Caco-2 (cell line): ENCODE measurements around the gene TEC. TPM values are rescaled to one million over a fixed set of nuclear protein-coding genes. Genes with fewer than 3 reads are reported as not detected.
"Not testable (repeated sequence)": the region's sequence is repeated elsewhere in the genome, so short reads cannot be mapped to it uniquely, and the experiment has no call there.

ENCODE experiments used
- BruUV-seq: library from RNA; stranded (reverse); fragments of 400-500 nt; replicated peaks from 2 replicates; lab custom pipeline; 2021; lab: Mats Ljungman, UMichigan
- CTCF ChIA-PET: fragments of 300-600 bp; sonication (Branson Sonifier 250); formaldehyde crosslinking; loops from one replicate; lab custom pipeline; 2022; ENCODE audit warnings: antibody characterized with exemption; lab: Charles Lee
- POLR2A ChIA-PET: fragments of 300-600 bp; sonication (Branson Sonifier 250); formaldehyde crosslinking; loops from one replicate; lab custom pipeline; 2022; ENCODE audit warnings: antibody characterized with exemption; lab: Charles Lee
- DNase-seq, 2 experiments: peaks; one replicate each; pipeline versions ENCODE4 v3.0.0 to v3.0.0-alpha.2; 2020 to 2022
- H3K27me3 ChIP-seq: replicated peaks from 2 replicates; pipeline ENCODE4 v1.6.0; 2011; ENCODE audit warnings: low read length; ENCODE audit not compliant: control insufficient read depth, insufficient read depth
- H3K36me3 ChIP-seq: 2 replicates; pipeline ENCODE4 v1.5.1; 2011; ENCODE audit warnings: low read length; ENCODE audit not compliant: control insufficient read depth, insufficient read depth
- H3K4me1 ChIP-seq: fragments of 250-450 bp; sonication (Bioruptor Pico); 2 replicates; pipeline ENCODE4 v1.5.1; 2020; ENCODE audit warnings: mild to moderate bottlenecking
- H3K4me3 ChIP-seq: 2 replicates; pipeline ENCODE4 v1.5.1; 2011; ENCODE audit warnings: low read depth, mild to moderate bottlenecking, control low read depth, low read length
- H3K9me3 ChIP-seq: fragments of 250-450 bp; sonication (Bioruptor Pico); 2 replicates; pipeline ENCODE4 v1.5.1; 2020; ENCODE audit warnings: mild to moderate bottlenecking, moderate library complexity
- H3K27ac Mint-ChIP-seq: one replicate; pipeline ENCODE4 v1.8.0; 2022; ENCODE audit warnings: mixed read lengths; ENCODE audit not compliant: unreplicated experiment
- H3K27me3 Mint-ChIP-seq: one replicate; pipeline ENCODE4 v1.8.0; 2022; ENCODE audit warnings: mixed read lengths; ENCODE audit not compliant: insufficient read depth, unreplicated experiment
- H3K36me3 Mint-ChIP-seq: one replicate; pipeline ENCODE4 v1.8.0; 2022; ENCODE audit warnings: mild to moderate bottlenecking, mixed read lengths; ENCODE audit not compliant: insufficient read depth, unreplicated experiment
- H3K4me1 Mint-ChIP-seq: one replicate; pipeline ENCODE4 v1.8.0; 2022; ENCODE audit warnings: low read depth, mixed read lengths; ENCODE audit not compliant: unreplicated experiment
- H3K4me3 Mint-ChIP-seq: one replicate; pipeline ENCODE4 v1.8.0; 2022; ENCODE audit warnings: mild to moderate bottlenecking, moderate library complexity, mixed read lengths; ENCODE audit not compliant: unreplicated experiment
- H3K9me3 Mint-ChIP-seq: one replicate; pipeline ENCODE4 v1.8.0; 2022; ENCODE audit warnings: mixed read lengths; ENCODE audit not compliant: unreplicated experiment
- CTCF ChIP-seq, 2 experiments: fragments of 200-600 bp in 1 of 2; IDR thresholded peaks; 1 replicate in 1 of 2; 2 replicates in 1 of 2; pipeline versions ENCODE4 v1.5.1 to v1.8.0; 2011 to 2022; ENCODE audit warnings: antibody characterized with exemption in 1 of 2, control low read depth in 1 of 2, inconsistent platforms in 1 of 2, low read depth in 1 of 2, low read length in 1 of 2, mild to moderate bottlenecking in 1 of 2, moderate library complexity in 1 of 2; ENCODE audit not compliant: insufficient read depth in 1 of 2, severe bottlenecking in 1 of 2, unreplicated experiment in 1 of 2
- intact Hi-C: fragments of 100-400 bp; cut with micrococcal nuclease; formaldehyde crosslinking; loops from one replicate; pipeline ENCODE4 v1.10.0; 2022; ENCODE audit not compliant: unreplicated experiment
- total RNA-seq: library from RNA; stranded (reverse); gene quantifications from 2 replicates; pipeline ENCODE4 v1.2.3, GENCODE V29; 2022

TEC gene
- total RNA-seq, 1 experiment from 2014 or later = 2.0 TPM

GRCh38 chr4:48222491-48222890 lies 47.1 kb downstream of the TEC start:
- intact Hi-C loops = no loop called here
- H3K4me3 ChIP-seq = no peak overlapping the region
- no peaks in the 10 kb centered on the region for H3K36me3 ChIP-seq

GRCh38 chr4:48219430-48219829 lies 50.2 kb downstream of the TEC start:
- H3K4me1 Mint-ChIP-seq, H3K4me1 ChIP-seq, H3K36me3 ChIP-seq, H3K27me3 Mint-ChIP-seq, H3K9me3 Mint-ChIP-seq, POLR2A ChIA-PET, H3K9me3 ChIP-seq, DNase-seq, H3K4me3 Mint-ChIP-seq, H3K27me3 ChIP-seq, H3K27ac Mint-ChIP-seq, intact Hi-C loops, BruUV-seq, CTCF ChIA-PET, H3K36me3 Mint-ChIP-seq, H3K4me3 ChIP-seq: not testable (repeated sequence)

More at GRCh38 chr4:48222491-48222890, 47.1 kb downstream of the TEC start:
- no peak for TF ChIP-seq CTCF (IDR thresholded peaks at IDR 0.05; ENCODE audit: insufficient read depth in 1 of 2, low read depth in 1 of 2, low read length in 1 of 2, severe bottlenecking in 1 of 2, unreplicated experiment in 1 of 2)
- DNase-seq = no peak
- no peaks in the 10 kb centered on the region for H3K27me3 Mint-ChIP-seq
- ChIA-PET CTCF (no interaction called here), POLR2A (no interaction called here)
- H3K4me3 Mint-ChIP-seq = no peak overlapping the region
- Histone ChIP-seq H3K4me1 (no peaks in the 10 kb centered on the region), H3K9me3 (no peaks in the 10 kb centered on the region), H3K27me3 (no peaks in the 10 kb centered on the region)
- H3K9me3 Mint-ChIP-seq = no peaks in the 10 kb centered on the region
- BruUV-seq = no TSS peak
- H3K4me1 Mint-ChIP-seq = no peaks in the 10 kb centered on the region
- no peak overlapping the region for H3K27ac Mint-ChIP-seq
- H3K36me3 Mint-ChIP-seq = no peaks in the 10 kb centered on the region

GRCh38 chr4:48216563-48216962 lies 53.1 kb downstream of the TEC start:
- H3K36me3 Mint-ChIP-seq = no peaks in the 10 kb centered on the region
- H3K9me3 Mint-ChIP-seq = no peaks in the 10 kb centered on the region
- H3K27me3 Mint-ChIP-seq = no peaks in the 10 kb centered on the region
- no peak overlapping the region for H3K27ac Mint-ChIP-seq
- H3K4me1 ChIP-seq = no peaks in the 10 kb centered on the region
- no peaks in the 10 kb centered on the region for H3K27me3 ChIP-seq
- no peaks in the 10 kb centered on the region for H3K9me3 ChIP-seq
- ChIA-PET CTCF (no interaction called here), POLR2A (no interaction called here)
- intact Hi-C loops = no loop called here
- BruUV-seq = no TSS peak
- H3K36me3 ChIP-seq = no peaks in the 10 kb centered on the region
- TF ChIP-seq CTCF (IDR thresholded peaks at IDR 0.05; ENCODE audit: insufficient read depth in 1 of 2, low read depth in 1 of 2, low read length in 1 of 2, severe bottlenecking in 1 of 2, unreplicated experiment in 1 of 2) = no peak
- H3K4me3 Mint-ChIP-seq = no peak overlapping the region
- DNase-seq = no peak
- no peaks in the 10 kb centered on the region for H3K4me1 Mint-ChIP-seq
- H3K4me3 ChIP-seq = no peak overlapping the region

- POLR2A ChIA-PET = no interaction called here
- no peaks in the 10 kb centered on the region for H3K27me3 Mint-ChIP-seq
Measured at GRCh38 chr4:48215977-48216376, 53.7 kb downstream of the TEC start.

More at GRCh38 chr4:48215977-48216376, 53.7 kb downstream of the TEC start:
- H3K4me3 ChIP-seq = no peak overlapping the region
- H3K4me1 ChIP-seq = no peaks in the 10 kb centered on the region
- H3K9me3 Mint-ChIP-seq = no peaks in the 10 kb centered on the region
- no TSS peak for BruUV-seq
- no peaks in the 10 kb centered on the region for H3K9me3 ChIP-seq
- H3K27me3 ChIP-seq = no peaks in the 10 kb centered on the region
- intact Hi-C loops = no loop called here
- no peaks in the 10 kb centered on the region for H3K36me3 Mint-ChIP-seq
- no peak overlapping the region for H3K4me3 Mint-ChIP-seq
- CTCF ChIA-PET = no interaction called here
- no peaks in the 10 kb centered on the region for H3K36me3 ChIP-seq
- H3K27ac Mint-ChIP-seq = no peak overlapping the region
- no peaks in the 10 kb centered on the region for H3K4me1 Mint-ChIP-seq
- no peak for TF ChIP-seq CTCF (IDR thresholded peaks at IDR 0.05; ENCODE audit: insufficient read depth in 1 of 2, low read depth in 1 of 2, low read length in 1 of 2, severe bottlenecking in 1 of 2, unreplicated experiment in 1 of 2)
- DNase-seq = no peak
